CD4-positive, alpha-beta T cell treated with Interleukin-4 for 1 hour (primary cell): ENCODE data around the gene GAS2L3.

ENCODE experiments used
- DNase-seq, 2 donors: peaks; one replicate each; pipeline ENCODE4 v3.0.0-alpha.2; 2020 to 2022

The GAS2L3 gene

GRCh38 chr12:100661300-100661951 is 87.9 kb downstream of the GAS2L3 start:
- DNase-seq: no peak

DNA sequence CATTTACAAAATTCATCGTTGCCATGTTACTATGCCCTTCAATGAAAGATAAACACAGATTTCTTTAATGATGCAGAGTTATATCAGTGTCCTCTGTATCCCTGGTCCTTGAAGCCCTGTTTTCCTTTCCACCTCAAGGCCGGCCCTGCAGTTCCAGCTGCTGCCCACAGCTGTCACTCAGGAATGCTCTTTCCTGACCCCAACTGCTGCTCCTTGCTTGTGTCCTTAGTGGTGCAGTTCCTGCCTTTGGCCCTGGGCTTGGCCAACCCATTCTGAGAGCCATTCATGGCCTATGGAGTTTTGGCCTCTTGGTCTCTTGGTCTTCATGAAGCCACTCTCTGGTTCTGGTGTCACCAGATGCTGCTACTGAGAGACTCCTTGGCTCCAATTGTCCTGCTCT is 93.1 kb downstream of the GAS2L3 start:
- no peak for DNase-seq

GRCh38 chr12:100668945-100669536 is 95.6 kb downstream of the GAS2L3 start:
- DNase-seq: peak; percentile 23 to 30

GRCh38 chr12:100669922-100670321 is 96.4 kb downstream of the GAS2L3 start:
- no peak for DNase-seq

- no peak for DNase-seq
These were observed 98.1 kb downstream of the GAS2L3 start for GRCh38 chr12:100671396-100672074.

DNA sequence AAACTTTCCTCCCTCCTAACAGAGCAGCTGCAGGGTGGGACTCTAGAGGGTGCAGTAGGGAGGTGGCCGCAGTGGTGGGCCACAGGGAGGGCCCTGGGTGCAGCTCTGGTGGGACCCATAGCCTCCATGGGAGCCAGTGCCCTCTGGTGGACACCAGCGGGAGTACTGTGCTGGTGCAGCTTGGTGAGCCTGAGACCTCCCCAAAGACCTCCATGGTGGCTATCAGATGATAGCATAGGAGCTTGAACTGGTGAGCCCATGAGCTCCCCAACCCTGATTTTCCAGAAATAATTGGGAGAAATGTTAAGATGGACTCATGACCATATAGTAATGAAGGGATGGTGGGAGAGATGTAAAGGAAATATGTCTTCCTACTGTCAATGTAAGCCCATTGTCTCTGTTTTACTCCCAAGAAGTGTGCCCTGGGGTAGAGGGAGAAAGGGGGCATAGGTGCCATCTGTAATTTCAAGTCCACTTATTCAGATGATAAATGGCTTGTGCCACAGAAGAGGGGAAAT is 98.7 kb downstream of the GAS2L3 start:
- peak in 1 of 2 donors; percentile 12 for DNase-seq

GRCh38 chr12:100674036-100674888 is 100.8 kb downstream of the GAS2L3 start:
- DNase-seq: no peak
